ENCODE measurements around the gene CHAMP1. TPM values are rescaled to one million over a fixed set of nuclear protein-coding genes. Genes with fewer than 3 reads are reported as not detected.
"Not testable (repeated sequence)": the region's sequence is repeated elsewhere in the genome, so short reads cannot be mapped to it uniquely, and the experiment has no call there.

The CHAMP1 gene
- total and polyA plus RNA-seq, 2 of the 4 experiments (the other 2 are of a cell fraction), result 13.3 to 32.7 TPM

- TF ChIP-seq BHLHE40 (IDR thresholded peaks at IDR 0.05; ENCODE audit: low read depth, low read length) (no peak), SMC3 (IDR thresholded peaks at IDR 0.05; ENCODE audit: low read depth, low read length) (no peak), USF2 (IDR thresholded peaks at IDR 0.05; ENCODE audit: low read depth, low read length) (no peak)
Observed at GRCh38 chr13:114341003-114341777, 26.9 kb downstream of the CHAMP1 start (continued).

DNA sequence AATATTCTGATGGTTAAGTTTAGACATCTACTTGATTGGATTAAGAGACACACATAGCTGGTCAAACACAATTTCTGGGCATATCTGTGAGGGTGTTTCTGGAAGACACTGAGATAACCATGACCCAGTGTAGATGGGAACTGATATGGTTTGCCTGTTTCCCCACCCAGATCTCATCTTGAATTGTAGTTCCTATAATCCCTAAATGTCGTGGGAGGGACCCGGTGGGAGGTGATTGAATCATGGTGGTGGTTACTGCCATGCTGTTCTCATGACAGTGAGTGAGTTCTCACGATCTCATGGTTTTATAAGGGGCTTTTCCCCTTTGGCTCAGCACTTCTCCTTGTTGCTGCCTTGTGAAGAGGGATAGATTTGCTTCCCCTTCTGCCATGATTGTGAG is 33.0 kb downstream of the CHAMP1 start:
- DNase-seq; H4K20me1 ChIP-seq (ENCODE audit: insufficient read depth, low read length); H4K8ac ChIP-seq (ENCODE audit: low read depth in 2 of 2, low read length in 2 of 2); H3K4me3 ChIP-seq (ENCODE audit: insufficient read depth, low read depth, low read length); H2BK120ac ChIP-seq (ENCODE audit: low read depth, low read length); H3K27me3 ChIP-seq (ENCODE audit: control insufficient read depth, insufficient read depth, low read length); intact Hi-C loops (cut with micrococcal nuclease); H3K9me3 ChIP-seq (ENCODE audit: control insufficient read depth, insufficient read depth, low read length); BruUV-seq (replicated peaks); ATAC-seq (ENCODE audit: low read depth); POLR2A ChIA-PET (ENCODE audit: unreplicated experiment); H3K4ac ChIP-seq (ENCODE audit: low read depth, low read length); H3K36me3 ChIP-seq (ENCODE audit: control insufficient read depth, insufficient read depth, low read length); H2BK20ac ChIP-seq (ENCODE audit: low read depth, low read length); H2AK5ac ChIP-seq (ENCODE audit: low read depth, low read length); H3K18ac ChIP-seq (ENCODE audit: low read depth, low read length); H2BK5ac ChIP-seq (ENCODE audit: low read depth, low read length, poor library complexity, severe bottlenecking); H3K14ac ChIP-seq (replicated peaks; ENCODE audit: low read depth, low read length); H4K91ac ChIP-seq (ENCODE audit: insufficient read depth, low read depth, low read length); H2AK9ac ChIP-seq (replicated peaks; ENCODE audit: low read depth, low read length, poor library complexity); H3K4me1 ChIP-seq (ENCODE audit: control insufficient read depth, insufficient read depth, low read length); CTCF ChIA-PET; dilution Hi-C loops (cut with HindIII; ENCODE audit: low sequenced_read_pairs, unreplicated experiment); H3K23ac ChIP-seq (ENCODE audit: low read depth, low read length); H3K9ac ChIP-seq (ENCODE audit: low read depth, low read length); H3K9me1 ChIP-seq (ENCODE audit: insufficient read depth, low read length); H3K4me2 ChIP-seq (ENCODE audit: low read depth, low read length); H2BK15ac ChIP-seq (ENCODE audit: low read depth, low read length); H3K27ac ChIP-seq (ENCODE audit: insufficient read depth, low read length); in situ Hi-C loops (cut with MboI; ENCODE audit: low sequenced_read_pairs); H2AFZ ChIP-seq (replicated peaks; ENCODE audit: low read length, poor library complexity); H4K5ac ChIP-seq (ENCODE audit: low read depth, low read length); H3K79me1 ChIP-seq (ENCODE audit: low read depth in 1 of 2, low read length in 2 of 2); H3K56ac ChIP-seq (ENCODE audit: extremely low read depth, insufficient read depth, low read length): not testable (repeated sequence)
- WGBS, 2 experiments (ENCODE audit: extremely low coverage in 2 of 2, insufficient read length in 1 of 2), result no CpG with 5 or more reads among the region's 3 CpGs

Data from IMR-90 (cell line).